ENCODE data around the gene MAP2K1. TPM values are rescaled to one million over a fixed set of nuclear protein-coding genes. Genes with fewer than 3 reads are reported as not detected.

Gene MAP2K1
- total RNA-seq, 4 donors from 2014 or later = 29.0 to 53.4 (median 45.3) TPM

DNA sequence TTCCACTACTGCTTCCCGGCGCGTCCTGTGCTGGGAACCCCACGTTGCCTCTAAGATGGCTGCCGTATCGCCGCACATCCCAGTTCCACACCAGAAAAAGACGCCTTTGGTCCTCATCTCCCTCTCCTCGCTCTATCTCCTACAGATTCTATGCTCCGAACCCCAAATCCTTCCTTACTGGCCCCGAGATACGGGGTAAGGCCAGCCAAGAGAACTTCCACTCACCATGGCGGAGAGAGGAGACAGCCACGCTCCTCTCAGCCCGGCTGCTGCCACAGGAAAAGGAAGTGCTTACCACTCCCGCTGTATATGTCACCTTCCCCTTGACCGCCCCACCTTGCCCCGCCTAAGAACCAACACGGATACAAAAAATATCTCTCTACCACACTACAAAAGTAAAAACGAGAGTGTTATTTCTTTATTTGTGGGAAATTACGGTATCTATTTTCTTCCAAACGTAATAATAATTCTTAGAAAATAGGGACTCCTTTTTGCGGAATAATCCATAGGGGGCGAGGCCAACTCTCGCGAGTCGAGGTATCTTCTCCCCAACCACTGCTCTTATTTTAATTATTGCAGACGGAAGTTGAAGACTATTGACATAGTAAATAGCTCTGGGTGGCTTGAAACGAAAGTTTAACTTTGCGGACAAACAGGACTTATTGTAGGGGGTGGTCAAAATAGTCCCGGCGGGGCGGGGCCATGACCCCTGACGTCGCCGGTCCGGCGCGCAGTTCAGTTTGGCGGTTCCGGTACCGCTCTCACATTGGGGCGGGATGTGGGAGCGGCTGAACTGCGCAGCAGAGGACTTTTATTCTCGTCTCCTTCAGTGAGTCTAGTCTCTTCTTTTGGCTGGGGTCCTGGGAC is 118.1 kb downstream of the MAP2K1 start, which contains the start of the genes RPL4 and ZWILCH:
Gene RPL4, minus strand, starts transcription at position 293 of the 867 bp plus-strand sequence. Its CDS starts 65 bp downstream, at position 228.
Gene ZWILCH, plus strand, starts transcription at position 764 of the 867 bp plus-strand sequence. Its CDS starts 13 bp downstream, at position 777.
- H3K4me3 ChIP-seq = peak within 1 kb of the TSS; percentile 69 to 98 (median 80)
- no peaks in the 10 kb centered on the region for H3K9me3 ChIP-seq
- peaks cover 9 to 41% (median 17%) of the 10 kb centered on the region in 3 donors for H3K36me3 ChIP-seq
- intact Hi-C loops (cut with DNase I) = no loop called here
- H3K27ac ChIP-seq = peak within 1 kb of the TSS; percentile 88 to 98 (median 95)
- H3K27me3 ChIP-seq = no peaks in the 10 kb centered on the region
- peaks cover 6 to 50% (median 27%) of the 10 kb centered on the region in 3 donors for H3K4me1 ChIP-seq
- 1% methylated on average over 32 to 46 of the region's 46 CpGs for WGBS, 2 donors
- TF ChIP-seq POLR2A (IDR thresholded peaks at IDR 0.05) = peak in 3 of 4 donors; percentile 83 to 96 (median 95)
- TF ChIP-seq, protein P1, sequence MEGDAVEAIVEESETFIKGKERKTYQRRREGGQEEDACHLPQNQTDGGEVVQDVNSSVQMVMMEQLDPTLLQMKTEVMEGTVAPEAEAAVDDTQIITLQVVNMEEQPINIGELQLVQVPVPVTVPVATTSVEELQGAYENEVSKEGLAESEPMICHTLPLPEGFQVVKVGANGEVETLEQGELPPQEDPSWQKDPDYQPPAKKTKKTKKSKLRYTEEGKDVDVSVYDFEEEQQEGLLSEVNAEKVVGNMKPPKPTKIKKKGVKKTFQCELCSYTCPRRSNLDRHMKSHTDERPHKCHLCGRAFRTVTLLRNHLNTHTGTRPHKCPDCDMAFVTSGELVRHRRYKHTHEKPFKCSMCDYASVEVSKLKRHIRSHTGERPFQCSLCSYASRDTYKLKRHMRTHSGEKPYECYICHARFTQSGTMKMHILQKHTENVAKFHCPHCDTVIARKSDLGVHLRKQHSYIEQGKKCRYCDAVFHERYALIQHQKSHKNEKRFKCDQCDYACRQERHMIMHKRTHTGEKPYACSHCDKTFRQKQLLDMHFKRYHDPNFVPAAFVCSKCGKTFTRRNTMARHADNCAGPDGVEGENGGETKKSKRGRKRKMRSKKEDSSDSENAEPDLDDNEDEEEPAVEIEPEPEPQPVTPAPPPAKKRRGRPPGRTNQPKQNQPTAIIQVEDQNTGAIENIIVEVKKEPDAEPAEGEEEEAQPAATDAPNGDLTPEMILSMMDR (IDR thresholded peaks at IDR 0.05) = peak in 5 of 6 experiments; percentile 6 to 27 (median 24)
- peak; percentile 21 for DNase-seq

DNA sequence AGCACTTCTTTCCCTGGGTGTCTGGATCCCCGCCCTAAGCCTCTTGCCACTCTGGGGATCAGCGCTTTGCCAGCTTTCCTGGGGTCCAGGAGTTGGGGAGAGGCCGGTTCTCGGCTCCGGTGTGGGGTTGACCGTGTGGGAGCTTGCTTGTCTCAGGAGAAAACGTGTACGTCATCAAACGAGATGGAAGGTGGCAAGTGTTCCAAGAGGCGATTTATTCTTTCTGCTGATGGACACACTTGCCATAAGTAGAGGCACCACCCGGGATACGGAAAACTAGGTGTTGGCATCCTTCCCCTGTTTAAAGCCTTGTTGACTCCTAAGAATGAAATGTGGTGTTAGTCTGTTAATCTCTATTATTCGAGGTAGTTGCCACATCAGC is 118.7 kb downstream of the MAP2K1 start:
- DNase-seq = no peak
- intact Hi-C loops (cut with DNase I) = no loop called here
- peak overlapping the region; percentile 88 to 98 (median 95) for H3K27ac ChIP-seq
- peaks cover 6 to 47% (median 27%) of the 10 kb centered on the region in 3 donors for H3K4me1 ChIP-seq
- H3K9me3 ChIP-seq = no peaks in the 10 kb centered on the region
- H3K36me3 ChIP-seq = peaks cover 7 to 35% (median 11%) of the 10 kb centered on the region in 3 donors
- no peaks in the 10 kb centered on the region for H3K27me3 ChIP-seq
- TF ChIP-seq, protein P1 (IDR thresholded peaks at IDR 0.05) = no peak
- TF ChIP-seq POLR2A (IDR thresholded peaks at IDR 0.05) = peak in 1 of 4 donors; percentile 40
- H3K4me3 ChIP-seq = peak overlapping the region; percentile 69 to 98 (median 80)
- 0% methylated on average over 11 of the region's 13 CpGs for WGBS, 2 donors

DNA sequence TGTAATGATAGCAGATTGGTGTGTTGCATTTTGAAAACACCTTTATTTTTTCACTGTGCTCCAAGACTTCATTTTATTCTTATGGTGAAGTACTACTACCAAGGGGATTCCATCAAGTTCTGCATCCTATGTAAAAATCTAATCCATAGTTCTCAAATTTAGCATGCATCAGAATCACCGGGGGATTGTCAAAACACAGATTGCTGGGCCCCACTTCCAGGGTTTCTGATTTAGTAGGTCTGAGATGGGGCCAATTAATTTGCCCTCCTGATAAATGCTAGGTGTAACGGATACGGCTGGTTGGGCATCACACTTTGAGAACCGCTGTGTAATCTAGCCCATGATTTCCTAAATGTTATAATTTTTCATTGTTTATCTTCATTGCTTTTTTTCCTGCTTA is 119.1 kb downstream of the MAP2K1 start:
- Histone ChIP-seq H3K4me3 (peak overlapping the region; percentile 69 to 98 (median 80)), H3K4me1 (peaks cover 6 to 47% (median 27%) of the 10 kb centered on the region in 3 donors), H3K9me3 (no peaks in the 10 kb centered on the region), H3K36me3 (peaks cover 5 to 31% (median 7%) of the 10 kb centered on the region in 3 donors), H3K27me3 (no peaks in the 10 kb centered on the region), H3K27ac (peak overlapping the region; percentile 88 to 98 (median 95))
- no peak for TF ChIP-seq POLR2A (IDR thresholded peaks at IDR 0.05)
- TF ChIP-seq, protein P1 (IDR thresholded peaks at IDR 0.05) = no peak
- WGBS, 2 donors = 34 to 37% methylated on average over 4 of the region's 4 CpGs
- intact Hi-C loops (cut with DNase I) = no loop called here
- no peak for DNase-seq

DNA sequence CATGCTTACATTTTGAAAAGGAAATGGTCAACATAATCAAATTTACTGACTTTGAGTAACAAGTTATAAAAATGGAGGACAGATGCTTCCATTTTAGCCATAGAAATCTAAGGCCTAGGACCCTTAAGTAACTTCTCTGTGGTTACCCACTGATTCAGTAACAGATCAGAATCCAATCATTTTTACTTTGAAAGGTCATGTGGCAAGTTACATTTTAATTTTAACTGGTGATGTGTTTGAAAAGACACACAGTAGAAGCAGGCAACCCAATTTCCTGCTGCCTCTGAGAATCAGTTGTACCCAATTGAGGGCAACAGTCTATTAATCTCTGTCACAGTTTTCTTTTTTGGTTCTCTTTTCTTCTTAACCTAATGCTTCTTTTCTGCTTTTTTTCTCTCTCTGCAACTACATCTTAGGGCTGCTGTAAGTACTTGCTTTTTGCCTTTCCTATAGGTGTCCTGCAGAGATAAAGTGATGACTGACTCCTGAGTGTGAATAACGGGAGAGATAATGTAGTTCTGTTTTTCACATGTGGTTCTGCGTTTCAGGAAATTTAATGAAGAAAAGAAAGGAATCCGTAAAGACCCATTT is 121.7 kb downstream of the MAP2K1 start:
- no peak overlapping the region for H3K4me3 ChIP-seq
- DNase-seq = no peak
- H3K27ac ChIP-seq = no peak overlapping the region
- 87 to 95% methylated on average over 3 of the region's 3 CpGs for WGBS, 2 donors
- H3K27me3 ChIP-seq = no peaks in the 10 kb centered on the region
- TF ChIP-seq, protein P1 (IDR thresholded peaks at IDR 0.05) = no peak
- no peak for TF ChIP-seq POLR2A (IDR thresholded peaks at IDR 0.05)
- intact Hi-C loops (cut with DNase I) = no loop called here
- peaks cover 0 to 6% (median 0%) of the 10 kb centered on the region in 3 donors for H3K36me3 ChIP-seq
- peaks cover 0 to 23% (median 12%) of the 10 kb centered on the region in 3 donors for H3K4me1 ChIP-seq
- H3K9me3 ChIP-seq = no peaks in the 10 kb centered on the region
